WTC11 (cell line): ENCODE measurements around the gene ZNF823. TPM values are rescaled to one million over a fixed set of nuclear protein-coding genes. Genes with fewer than 3 reads are reported as not detected.

ENCODE experiments used
- ATAC-seq: fragments of 200-7000 bp; cut with Tn5 transposase; 2 replicates; pipeline ENCODE4 v1.10.0; 2021; ENCODE audit warnings: mild to moderate bottlenecking, moderate library complexity
- CTCF ChIA-PET: fragments of 300-600 bp; sonication (Branson Sonifier 250); formaldehyde crosslinking; loops from one replicate; lab custom pipeline; 2021; ENCODE audit warnings: antibody characterized with exemption; lab: Charles Lee
- POLR2A ChIA-PET: fragments of 350-600 bp; sonication (Branson Sonifier 250); formaldehyde crosslinking; loops from one replicate; lab custom pipeline; 2021; ENCODE audit warnings: antibody characterized with exemption; lab: Charles Lee
- DNase-seq: peaks from one replicate; pipeline ENCODE4 v3.0.0; 2021; ENCODE audit warnings: low spot score
- H3K27ac Mint-ChIP-seq: 2 replicates; pipeline ENCODE4 v1.8.0; 2021; ENCODE audit warnings: mixed read lengths
- H3K27me3 Mint-ChIP-seq: 2 replicates; pipeline ENCODE4 v1.8.0; 2021; ENCODE audit warnings: low read depth, mild to moderate bottlenecking, moderate library complexity, mixed read lengths
- H3K36me3 Mint-ChIP-seq: 2 replicates; pipeline ENCODE4 v1.8.0; 2021; ENCODE audit warnings: mixed read lengths
- H3K4me1 Mint-ChIP-seq: 2 replicates; pipeline ENCODE4 v1.8.0; 2022; ENCODE audit warnings: mixed read lengths
- H3K4me3 Mint-ChIP-seq: 2 replicates; pipeline ENCODE4 v1.8.0; 2021; ENCODE audit warnings: mild to moderate bottlenecking, moderate library complexity, mixed read lengths
- H3K9me3 Mint-ChIP-seq: 2 replicates; pipeline ENCODE4 v1.8.0; 2021; ENCODE audit warnings: mixed read lengths
- AFF4 ChIP-seq: sonication (generic); formaldehyde crosslinking; IDR thresholded peaks from 2 replicates; pipeline ENCODE4 v1.8.1; 2023; ENCODE audit warnings: mild to moderate bottlenecking, missing genetic modification reagents, borderline replicate concordance
- CDX4 ChIP-seq: fragments of 250-450 bp; sonication (Bioruptor Pico); IDR thresholded peaks from 2 replicates; pipeline ENCODE4 v1.9.0; 2021; ENCODE audit warnings: moderate library complexity, mild to moderate bottlenecking, inconsistent platforms, borderline replicate concordance
- E2F1 ChIP-seq: sonication (generic); formaldehyde crosslinking; IDR thresholded peaks from 2 replicates; pipeline ENCODE4 v1.8.0; 2022; ENCODE audit warnings: mild to moderate bottlenecking, missing genetic modification reagents
- EMX1 ChIP-seq: fragments of 250-450 bp; sonication (Bioruptor Pico); IDR thresholded peaks from 2 replicates; pipeline ENCODE4 v1.8.0; 2021; ENCODE audit warnings: mild to moderate bottlenecking
- FOXJ3 ChIP-seq: sonication (generic); formaldehyde crosslinking; IDR thresholded peaks from 2 replicates; pipeline ENCODE4 v1.9.0; 2021; ENCODE audit warnings: missing genetic modification reagents, mild to moderate bottlenecking, borderline replicate concordance
- FOXK1 ChIP-seq: sonication (generic); formaldehyde crosslinking; IDR thresholded peaks from 2 replicates; pipeline ENCODE4 v1.8.0; 2022; ENCODE audit warnings: mild to moderate bottlenecking, moderate library complexity, missing genetic modification reagents
- FOXP1 ChIP-seq: sonication (generic); formaldehyde crosslinking; IDR thresholded peaks from 2 replicates; pipeline ENCODE4 v1.8.0; 2022; ENCODE audit warnings: missing genetic modification reagents, mild to moderate bottlenecking, moderate library complexity, borderline replicate concordance
- GABPB1 ChIP-seq: sonication (generic); formaldehyde crosslinking; IDR thresholded peaks from 2 replicates; pipeline ENCODE4 v1.8.1; 2023; ENCODE audit warnings: mild to moderate bottlenecking, missing genetic modification reagents
- GTF2I ChIP-seq: fragments of 250-450 bp; sonication (Bioruptor Pico); conservative IDR thresholded peaks from 2 replicates; pipeline ENCODE4 v1.4.0; 2021; ENCODE audit warnings: mild to moderate bottlenecking
- IRF2 ChIP-seq: sonication (generic); formaldehyde crosslinking; IDR thresholded peaks from 2 replicates; pipeline ENCODE4 v1.8.0; 2022; ENCODE audit warnings: low read depth, missing genetic modification reagents, borderline replicate concordance
- MAX ChIP-seq: sonication (generic); formaldehyde crosslinking; IDR thresholded peaks from 2 replicates; pipeline ENCODE4 v1.8.0; 2022; ENCODE audit warnings: mild to moderate bottlenecking, missing genetic modification reagents
- MLX ChIP-seq: sonication (generic); formaldehyde crosslinking; IDR thresholded peaks from 2 replicates; pipeline ENCODE4 v1.8.1; 2023; ENCODE audit warnings: mild to moderate bottlenecking, missing genetic modification reagents, moderate library complexity
- NFYB ChIP-seq: sonication (generic); formaldehyde crosslinking; conservative IDR thresholded peaks from 2 replicates; pipeline ENCODE4 v1.8.0; 2022; ENCODE audit warnings: low read depth, missing genetic modification reagents
- NR3C1 ChIP-seq: sonication (generic); formaldehyde crosslinking; conservative IDR thresholded peaks from 2 replicates; pipeline ENCODE4 v1.8.1; 2023; ENCODE audit warnings: low read depth, mild to moderate bottlenecking, missing genetic modification reagents
- OVOL2 ChIP-seq: fragments of 250-450 bp; sonication (Bioruptor Pico); IDR thresholded peaks from 2 replicates; pipeline ENCODE4 v1.9.0; 2021; ENCODE audit warnings: mild to moderate bottlenecking, borderline replicate concordance
- PRRX2 ChIP-seq: fragments of 250-450 bp; sonication (Bioruptor Pico); IDR thresholded peaks from 2 replicates; pipeline ENCODE4 v1.8.0; 2021; ENCODE audit warnings: mild to moderate bottlenecking
- SMAD3 ChIP-seq: sonication (generic); formaldehyde crosslinking; IDR thresholded peaks from 2 replicates; pipeline ENCODE4 v1.8.0; 2022; ENCODE audit warnings: missing genetic modification reagents, mild to moderate bottlenecking, borderline replicate concordance
- TEAD1 ChIP-seq: sonication (generic); formaldehyde crosslinking; IDR thresholded peaks from 2 replicates; pipeline ENCODE4 v1.8.0; 2022; ENCODE audit warnings: mild to moderate bottlenecking, missing genetic modification reagents
- TEAD4 ChIP-seq: sonication (generic); formaldehyde crosslinking; IDR thresholded peaks from 2 replicates; pipeline ENCODE4 v1.8.0; 2022; ENCODE audit warnings: mild to moderate bottlenecking, missing genetic modification reagents
- ZBTB43 ChIP-seq: sonication (generic); formaldehyde crosslinking; IDR thresholded peaks from 2 replicates; pipeline ENCODE4 v1.8.1; 2023; ENCODE audit warnings: mild to moderate bottlenecking, missing genetic modification reagents
- ZNF121 ChIP-seq: sonication (generic); formaldehyde crosslinking; IDR thresholded peaks from 2 replicates; pipeline ENCODE4 v1.8.0; 2023; ENCODE audit warnings: missing genetic modification reagents
- ZNF263 ChIP-seq: sonication (generic); formaldehyde crosslinking; IDR thresholded peaks from 2 replicates; pipeline ENCODE4 v1.8.1; 2022; ENCODE audit warnings: low read depth, mild to moderate bottlenecking, moderate library complexity, missing genetic modification reagents
- ZNF423 ChIP-seq: fragments of 250-450 bp; sonication (Bioruptor Pico); IDR thresholded peaks from 2 replicates; pipeline ENCODE4 v2.1.2; 2022; ENCODE audit warnings: mild to moderate bottlenecking, moderate library complexity
- total RNA-seq: library from RNA; stranded (reverse); gene quantifications from 3 replicates; pipeline ENCODE4 v1.2.3, GENCODE V29; 2021

The ZNF823 gene
- total RNA-seq, 1 experiment from 2014 or later: 5.4 TPM

- ATAC-seq (peak; percentile 66), DNase-seq (peak; percentile 60)
- POLR2A ChIA-PET: no interaction called here
- Mint-ChIP-seq H3K27me3 (peaks cover 19% of the 10 kb centered on the region), H3K36me3 (peaks cover 30% of the 10 kb centered on the region), H3K4me3 (peak overlapping the region; percentile 88), H3K27ac (no peak overlapping the region), H3K9me3 (peaks cover 26% of the 10 kb centered on the region), H3K4me1 (peaks cover 4% of the 10 kb centered on the region; the same call in 1 of the 2 replicates)
- TF ChIP-seq ZBTB43 (no peak), IRF2 (CRISPR knock-in tag) (no peak), FOXJ3 (CRISPR knock-in tag) (no peak), TEAD4 (peak; percentile 38; the same call in 1 of the 2 replicates), FOXK1 (no peak), NFYB (CRISPR knock-in tag) (no peak; the same call in 1 of the 2 replicates), ZNF121 (CRISPR knock-in tag) (no peak), PRRX2 (CRISPR knock-in tag) (no peak), EMX1 (0 out of 2 replicates have a peak, but pooled peaks have one; percentile 45), NR3C1 (no peak), CDX4 (CRISPR knock-in tag) (no peak), E2F1 (CRISPR knock-in tag) (no peak), MLX (CRISPR knock-in tag) (no peak), GTF2I (0 out of 2 replicates have a peak, but pooled peaks have one; percentile 45), MAX (no peak), ZNF263 (CRISPR knock-in tag) (no peak), AFF4 (CRISPR knock-in tag) (0 out of 2 replicates have a peak, but pooled peaks have one; percentile 21), TEAD1 (CRISPR knock-in tag) (0 out of 2 replicates have a peak, but pooled peaks have one; percentile 39), SMAD3 (CRISPR knock-in tag) (no peak), ZNF423 (CRISPR knock-in tag) (no peak), FOXP1 (CRISPR knock-in tag) (0 out of 2 replicates have a peak, but pooled peaks have one; percentile 22), GABPB1 (CRISPR knock-in tag) (no peak), OVOL2 (CRISPR knock-in tag) (no peak)
- CTCF ChIA-PET: interaction anchor here (0.6 to 2.5 kb wide), 9 partner anchors 11 to 1571 kb away, joined by 3 to 10 read pairs (median 4); partner anchors contain the start of gene ZNF491
Observed at GRCh38 chr19:11674067-11674492, 64.7 kb downstream of the ZNF823 start.
